ENCODE results near the gene SLC25A30. TPM values are rescaled to one million over a fixed set of nuclear protein-coding genes. Genes with fewer than 3 reads are reported as not detected.

SLC25A30 gene, protein sequence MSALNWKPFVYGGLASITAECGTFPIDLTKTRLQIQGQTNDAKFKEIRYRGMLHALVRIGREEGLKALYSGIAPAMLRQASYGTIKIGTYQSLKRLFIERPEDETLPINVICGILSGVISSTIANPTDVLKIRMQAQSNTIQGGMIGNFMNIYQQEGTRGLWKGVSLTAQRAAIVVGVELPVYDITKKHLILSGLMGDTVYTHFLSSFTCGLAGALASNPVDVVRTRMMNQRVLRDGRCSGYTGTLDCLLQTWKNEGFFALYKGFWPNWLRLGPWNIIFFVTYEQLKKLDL
- total RNA-seq (2014; rRNA removed; shearing (Covaris generic)): 8.2 and 8.7 TPM in 2 replicates

DNA sequence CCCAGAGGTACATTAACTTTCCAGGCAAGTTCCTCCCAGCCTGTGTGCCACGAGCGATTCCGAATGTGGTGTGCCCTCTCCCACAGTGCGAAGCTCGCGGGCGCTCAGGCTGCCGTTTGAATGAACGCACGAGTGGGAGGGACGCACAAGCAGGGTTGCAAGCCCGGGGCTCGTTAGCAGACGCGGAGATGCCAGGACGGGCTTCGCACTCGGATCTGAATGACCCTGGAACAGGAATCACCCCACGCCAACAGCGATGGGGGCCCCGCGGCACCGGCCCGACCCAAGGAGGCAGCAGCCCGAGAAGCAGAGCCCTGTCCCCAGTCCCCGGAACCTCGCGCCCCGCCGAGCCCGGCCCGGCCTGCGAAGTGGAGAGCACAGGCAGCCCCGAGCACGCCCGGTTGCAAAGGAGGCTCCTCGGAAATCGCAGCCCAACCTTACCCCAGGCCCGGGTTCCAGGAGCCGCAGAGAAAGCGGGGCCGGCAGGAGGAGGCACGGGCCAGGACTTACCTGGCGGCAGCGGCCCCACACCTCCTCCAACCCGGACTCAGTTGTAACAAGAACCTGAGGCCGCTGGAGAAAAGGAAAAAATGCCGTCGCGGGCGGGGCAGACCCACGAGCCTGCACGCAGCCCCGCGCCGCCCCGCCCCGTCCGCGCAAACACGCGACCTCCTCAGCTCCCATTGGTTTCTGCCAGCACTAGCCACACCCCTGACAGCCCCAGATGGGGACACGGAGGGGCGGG lies at the start of gene SLC25A30:
SLC25A30 (minus strand) TSS at position 584 of the 745 bp plus-strand sequence. CDS start 6,948 bp downstream, outside the sequence.
- no peaks in the 10 kb centered on the region for H3K4me1 ChIP-seq
- H3K27ac ChIP-seq: peak within 1 kb of the TSS; percentile 44
- no peaks in the 10 kb centered on the region for H3K27me3 ChIP-seq
- DNase-seq: peak; percentile 95
- H3K4me3 ChIP-seq: peak within 1 kb of the TSS; percentile 82
- H3K9me3 ChIP-seq (replicated peaks): no peaks in the 10 kb centered on the region
- no peaks in the 10 kb centered on the region for H3K36me3 ChIP-seq

DNA sequence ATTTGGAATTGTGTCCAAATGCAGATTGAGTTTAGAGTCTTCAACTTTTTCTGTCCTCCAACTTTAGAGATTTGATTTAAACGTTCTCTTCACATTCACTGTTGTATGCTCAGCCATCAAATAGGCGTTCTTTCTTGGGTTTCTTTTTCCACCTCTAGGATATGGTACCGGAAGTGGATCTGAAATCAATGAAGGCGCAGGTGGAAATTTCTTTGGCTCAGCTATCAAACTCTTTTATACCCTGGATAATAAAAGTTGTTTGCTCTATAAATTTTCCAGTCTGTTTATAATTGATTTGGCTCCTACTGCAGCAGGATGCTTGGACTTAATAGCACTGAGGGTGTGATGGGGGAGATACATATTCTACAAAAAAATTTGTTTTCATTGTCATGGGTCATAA lies 48.2 kb upstream of the SLC25A30 start:
- no peaks in the 10 kb centered on the region for H3K4me1 ChIP-seq
- no peak for DNase-seq
- H3K27ac ChIP-seq: no peak overlapping the region
- no peak overlapping the region for H3K4me3 ChIP-seq
- no peaks in the 10 kb centered on the region for H3K9me3 ChIP-seq (replicated peaks)
- no peaks in the 10 kb centered on the region for H3K36me3 ChIP-seq
- H3K27me3 ChIP-seq: no peaks in the 10 kb centered on the region

DNA sequence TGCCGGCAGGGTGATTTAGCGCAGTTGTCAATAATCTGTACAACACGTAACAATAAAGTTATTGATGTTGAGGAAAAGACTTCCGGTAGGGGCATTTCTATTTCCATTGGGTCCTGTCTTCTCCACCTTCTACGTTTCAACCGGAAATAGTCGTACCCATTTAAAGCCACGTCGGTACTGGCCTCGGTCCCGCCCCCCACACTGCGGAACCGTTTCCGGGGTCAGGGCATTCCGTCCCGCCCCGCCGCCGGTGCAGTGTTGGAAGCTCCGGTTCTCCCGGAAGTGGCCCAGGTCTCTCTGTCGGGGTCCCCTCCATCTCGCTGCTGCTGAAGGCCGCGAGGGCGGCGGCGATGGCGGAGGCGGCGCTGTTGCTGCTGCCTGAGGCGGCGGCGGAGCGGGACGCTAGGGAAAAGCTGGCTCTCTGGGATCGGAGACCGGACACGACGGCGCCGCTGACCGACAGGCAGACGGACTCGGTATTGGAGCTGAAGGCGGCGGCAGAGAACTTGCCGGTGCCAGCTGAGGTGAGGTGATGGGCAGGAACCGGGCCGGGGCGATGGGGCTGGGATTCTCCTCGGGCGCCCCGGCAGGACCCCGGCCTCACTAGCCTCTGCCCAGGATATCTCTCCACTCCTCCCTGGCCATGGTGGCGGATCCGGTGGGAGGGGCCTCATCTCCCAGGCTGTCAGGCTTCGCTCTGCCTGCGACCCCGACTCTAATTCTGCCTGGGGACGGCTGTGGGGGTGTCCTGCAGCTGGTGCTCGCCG lies 46.7 kb upstream of the SLC25A30 start, which contains the start of gene COG3:
COG3 (plus strand) TSS at position 253 of the 767 bp plus-strand sequence; CDS start at position 351, 98 bp downstream.
- peak; percentile 90 to 96 for DNase-seq
- peak within 1 kb of the TSS; percentile 59 for H3K27ac ChIP-seq
- no peaks in the 10 kb centered on the region for H3K36me3 ChIP-seq
- H3K27me3 ChIP-seq: no peaks in the 10 kb centered on the region
- H3K4me3 ChIP-seq: peak within 1 kb of the TSS; percentile 84
- no peaks in the 10 kb centered on the region for H3K9me3 ChIP-seq (replicated peaks)
- no peaks in the 10 kb centered on the region for H3K4me1 ChIP-seq

DNA sequence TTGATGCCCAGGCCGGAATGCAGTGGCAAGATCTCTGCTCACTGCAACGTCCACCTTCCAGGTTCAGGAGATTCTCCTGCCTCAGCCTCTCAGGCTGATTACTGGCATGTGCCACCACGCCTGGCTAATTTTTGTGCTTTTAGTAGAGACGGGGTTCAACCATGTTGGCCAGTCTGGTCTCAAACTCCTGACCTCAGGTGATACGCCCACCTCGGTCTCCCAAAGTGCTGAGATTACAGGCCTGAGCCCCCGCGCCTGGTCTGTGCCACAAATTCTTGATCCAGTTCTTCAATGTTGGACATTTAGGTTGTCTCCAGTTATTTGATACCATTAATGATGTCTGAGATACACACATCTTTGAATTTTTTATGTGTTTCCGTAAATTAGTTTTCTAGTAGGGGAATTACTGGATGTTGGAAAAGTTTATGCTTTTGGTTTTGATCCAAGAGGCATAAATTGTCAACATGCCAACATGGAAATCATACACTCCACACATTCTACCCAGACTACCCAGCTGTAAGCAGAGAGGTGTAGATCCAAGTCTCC lies 46.0 kb upstream of the SLC25A30 start:
- H3K36me3 ChIP-seq: no peaks in the 10 kb centered on the region
- H3K27me3 ChIP-seq: no peaks in the 10 kb centered on the region
- peak overlapping the region; percentile 0; the same call in 1 of the 2 replicates for H3K27ac ChIP-seq
- H3K4me1 ChIP-seq: no peaks in the 10 kb centered on the region
- H3K9me3 ChIP-seq (replicated peaks): no peaks in the 10 kb centered on the region
- no peak for DNase-seq
- H3K4me3 ChIP-seq: peak overlapping the region; percentile 84

DNA sequence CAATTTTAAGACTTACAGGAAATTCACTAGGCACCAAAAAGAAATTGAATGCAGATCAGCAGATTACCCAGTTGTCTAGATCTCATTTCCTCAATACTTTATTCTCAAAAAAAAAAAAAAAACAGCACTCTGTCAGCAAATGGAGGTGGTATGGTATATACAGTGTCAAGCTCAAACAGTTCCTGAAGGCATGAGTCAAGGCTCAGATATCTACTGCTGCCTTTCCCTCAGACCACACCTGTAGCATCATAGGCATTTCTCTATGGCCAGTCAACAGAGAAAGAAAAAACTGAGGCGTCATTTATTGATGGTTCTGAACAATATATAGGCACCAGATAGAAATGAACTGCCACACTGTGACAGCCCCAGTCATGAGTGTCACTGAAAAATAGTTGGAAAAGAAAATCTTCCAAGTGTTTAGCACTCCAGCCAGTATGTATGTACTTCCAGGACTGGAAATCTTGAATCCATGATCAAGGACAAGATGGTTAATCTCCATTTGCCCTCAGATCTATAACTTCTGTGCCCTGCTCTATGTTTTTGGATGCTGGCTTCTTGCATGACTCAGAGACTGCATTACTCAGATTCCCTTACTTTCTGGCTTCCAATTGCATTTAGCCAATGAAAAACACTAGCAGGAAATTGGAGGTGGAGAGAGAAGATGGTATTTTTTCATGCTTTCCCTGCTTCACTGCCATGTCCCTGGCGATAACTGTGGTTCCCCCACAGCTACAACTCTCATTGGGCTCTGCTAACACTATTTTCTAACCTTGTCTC lies 38.2 kb upstream of the SLC25A30 start:
- Histone ChIP-seq H3K27ac (no peak overlapping the region), H3K9me3 (replicated peaks) (peaks cover 2% of the 10 kb centered on the region; the same call in 1 of the 2 replicates), H3K36me3 (no peaks in the 10 kb centered on the region), H3K4me1 (no peaks in the 10 kb centered on the region), H3K4me3 (no peak overlapping the region), H3K27me3 (no peaks in the 10 kb centered on the region)
- no peak for DNase-seq

DNA sequence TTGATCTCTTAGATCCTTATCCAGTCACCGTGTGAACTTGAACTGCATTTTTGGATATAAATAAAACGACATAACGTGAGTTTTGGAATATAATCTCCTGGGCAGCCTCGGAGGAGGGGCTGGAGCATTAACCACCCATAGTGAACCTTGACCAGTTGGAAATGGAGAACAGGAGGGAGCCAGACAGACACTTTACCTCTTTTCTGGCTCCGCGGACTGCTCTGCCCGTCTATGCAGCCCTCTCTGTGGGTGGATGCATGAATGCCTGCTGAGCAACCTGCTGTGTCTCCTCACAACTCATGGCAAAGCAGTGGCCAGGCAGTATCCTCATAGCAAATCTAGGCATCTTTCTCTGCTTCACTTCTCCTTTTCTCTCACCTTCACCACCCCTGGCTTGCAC lies 36.0 kb upstream of the SLC25A30 start:
- Histone ChIP-seq H3K27me3 (no peaks in the 10 kb centered on the region), H3K27ac (no peak overlapping the region), H3K36me3 (no peaks in the 10 kb centered on the region), H3K4me1 (no peaks in the 10 kb centered on the region), H3K9me3 (replicated peaks) (peaks cover 2% of the 10 kb centered on the region; the same call in 1 of the 2 replicates), H3K4me3 (no peak overlapping the region)
- DNase-seq: no peak

DNA sequence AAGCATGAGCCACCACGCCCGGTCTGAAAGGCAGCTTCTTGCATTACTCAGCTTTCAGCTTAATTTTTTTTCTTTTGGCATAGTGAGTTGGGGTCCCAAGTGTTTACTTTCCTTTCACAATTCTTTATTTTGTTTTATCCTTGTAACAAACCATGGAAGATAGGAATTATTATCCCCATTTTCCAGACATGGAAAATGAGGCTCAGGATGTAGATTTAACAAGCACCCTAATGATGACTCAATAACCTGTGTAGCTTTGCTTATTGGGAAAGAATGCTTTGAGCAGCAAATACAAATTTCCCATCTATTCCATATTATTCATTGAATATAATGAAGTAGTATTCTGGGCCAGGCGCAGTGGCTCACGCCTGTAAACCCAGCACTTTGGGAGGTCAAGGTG lies 33.1 kb upstream of the SLC25A30 start:
- H3K4me3 ChIP-seq: no peak overlapping the region
- no peaks in the 10 kb centered on the region for H3K9me3 ChIP-seq (replicated peaks)
- no peaks in the 10 kb centered on the region for H3K27me3 ChIP-seq
- no peaks in the 10 kb centered on the region for H3K36me3 ChIP-seq
- no peak overlapping the region for H3K27ac ChIP-seq
- no peak for DNase-seq
- H3K4me1 ChIP-seq: no peaks in the 10 kb centered on the region

DNA sequence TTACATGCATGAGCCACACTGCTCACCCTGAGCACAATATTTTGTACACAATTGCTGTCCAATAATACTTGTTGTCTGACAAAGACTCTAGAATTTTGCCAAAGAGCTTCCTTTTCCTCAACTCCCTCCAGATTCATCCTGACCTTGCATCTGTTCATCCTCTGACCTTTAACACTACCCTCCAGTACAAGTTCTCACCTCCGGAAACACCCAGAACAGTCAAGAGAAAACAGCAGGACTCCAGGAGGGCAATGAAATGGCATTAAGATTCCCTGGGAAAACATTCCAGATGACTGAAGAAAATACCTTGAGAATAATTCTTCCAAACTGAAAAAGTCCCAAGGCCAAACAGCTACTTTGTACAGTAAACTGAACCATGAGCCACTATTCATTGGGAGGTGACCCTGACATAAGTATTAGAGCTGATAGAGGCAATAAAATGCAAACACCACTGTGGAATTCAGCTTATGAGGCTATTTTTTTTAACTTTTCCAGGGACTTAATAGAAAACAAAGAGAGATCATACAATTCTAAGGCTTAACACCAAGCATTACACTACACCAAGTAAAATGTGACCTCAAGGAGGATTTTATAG lies 30.9 kb upstream of the SLC25A30 start:
- Histone ChIP-seq H3K27me3 (no peaks in the 10 kb centered on the region), H3K9me3 (replicated peaks) (no peaks in the 10 kb centered on the region), H3K4me3 (no peak overlapping the region), H3K36me3 (no peaks in the 10 kb centered on the region), H3K4me1 (no peaks in the 10 kb centered on the region), H3K27ac (no peak overlapping the region)
- no peak for DNase-seq

DNA sequence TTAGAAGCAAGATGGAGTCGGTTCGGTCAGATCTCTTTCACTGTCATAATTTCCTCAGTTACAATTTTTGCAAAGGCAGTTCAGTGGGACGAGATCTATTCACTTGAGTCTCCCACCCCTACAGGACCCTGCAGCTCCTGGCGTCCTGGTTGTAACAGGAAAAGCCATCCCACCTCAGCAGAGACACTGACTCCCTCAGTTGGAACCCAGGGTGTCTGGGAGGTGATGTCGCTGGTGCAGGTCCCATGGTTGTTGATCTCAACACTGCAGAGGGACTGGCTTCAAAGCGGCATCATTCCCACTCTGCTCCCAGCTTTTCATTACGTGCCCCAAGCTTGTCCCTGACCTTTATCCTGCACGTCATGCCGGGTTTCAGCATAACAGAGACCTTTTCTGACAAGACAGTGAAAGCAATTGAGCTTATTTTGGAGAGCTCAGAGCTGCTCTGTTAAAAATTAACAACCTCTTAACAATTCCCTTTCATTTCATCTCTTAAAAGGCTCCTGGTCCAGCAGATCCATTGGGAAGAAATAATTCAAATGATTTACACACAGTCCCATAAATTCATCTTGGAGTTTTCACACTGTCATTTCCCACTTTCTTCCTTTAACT lies 29.0 kb upstream of the SLC25A30 start:
- no peak for DNase-seq
- no peaks in the 10 kb centered on the region for H3K27me3 ChIP-seq
- no peak overlapping the region for H3K27ac ChIP-seq
- no peaks in the 10 kb centered on the region for H3K36me3 ChIP-seq
- no peaks in the 10 kb centered on the region for H3K4me1 ChIP-seq
- no peak overlapping the region for H3K4me3 ChIP-seq
- H3K9me3 ChIP-seq (replicated peaks): no peaks in the 10 kb centered on the region

DNA sequence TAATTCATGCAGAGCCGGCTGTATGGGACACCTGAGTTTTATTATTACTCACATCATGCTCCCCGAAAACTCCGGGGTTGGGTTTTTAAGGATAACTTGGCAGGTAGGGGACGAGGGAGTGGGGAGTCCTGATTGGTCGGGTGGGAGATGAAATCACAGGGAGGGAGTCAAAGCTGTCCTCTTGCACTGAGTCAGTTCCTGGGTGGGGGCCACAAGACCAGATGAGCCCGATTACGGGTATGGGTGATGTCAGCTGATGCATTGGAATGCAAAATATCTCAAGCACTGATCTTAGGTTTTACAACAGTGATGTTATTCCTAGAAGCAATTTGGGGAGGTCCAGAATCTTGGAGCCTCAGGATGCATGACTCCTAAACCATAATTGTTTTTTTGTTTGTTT lies 28.0 kb upstream of the SLC25A30 start:
- no peak for DNase-seq
- no peaks in the 10 kb centered on the region for H3K36me3 ChIP-seq
- H3K27ac ChIP-seq: no peak overlapping the region
- H3K4me1 ChIP-seq: no peaks in the 10 kb centered on the region
- H3K27me3 ChIP-seq: no peaks in the 10 kb centered on the region
- no peaks in the 10 kb centered on the region for H3K9me3 ChIP-seq (replicated peaks)
- no peak overlapping the region for H3K4me3 ChIP-seq

DNA sequence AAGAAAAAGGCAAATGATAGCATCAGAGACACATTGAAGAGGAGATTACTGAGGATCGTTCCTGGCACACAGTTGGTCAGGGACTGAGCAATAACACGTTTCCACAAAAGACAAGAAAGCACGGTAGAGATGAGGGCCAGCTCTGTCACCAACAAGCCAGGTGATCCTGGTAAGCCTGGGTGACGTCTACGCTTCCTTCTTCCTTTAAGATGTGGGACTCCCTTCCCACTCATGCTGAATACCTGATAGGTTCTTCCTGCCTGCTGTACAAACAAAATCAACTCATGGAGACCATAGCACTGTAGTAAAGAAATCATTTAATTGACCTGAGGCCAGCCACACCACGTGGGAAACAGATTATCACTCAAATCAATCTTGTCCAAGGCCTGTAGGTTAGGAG lies 26.9 kb upstream of the SLC25A30 start:
- no peaks in the 10 kb centered on the region for H3K4me1 ChIP-seq
- no peak overlapping the region for H3K4me3 ChIP-seq
- no peaks in the 10 kb centered on the region for H3K27me3 ChIP-seq
- no peaks in the 10 kb centered on the region for H3K36me3 ChIP-seq
- H3K9me3 ChIP-seq (replicated peaks): no peaks in the 10 kb centered on the region
- no peak overlapping the region for H3K27ac ChIP-seq
- DNase-seq: no peak

DNA sequence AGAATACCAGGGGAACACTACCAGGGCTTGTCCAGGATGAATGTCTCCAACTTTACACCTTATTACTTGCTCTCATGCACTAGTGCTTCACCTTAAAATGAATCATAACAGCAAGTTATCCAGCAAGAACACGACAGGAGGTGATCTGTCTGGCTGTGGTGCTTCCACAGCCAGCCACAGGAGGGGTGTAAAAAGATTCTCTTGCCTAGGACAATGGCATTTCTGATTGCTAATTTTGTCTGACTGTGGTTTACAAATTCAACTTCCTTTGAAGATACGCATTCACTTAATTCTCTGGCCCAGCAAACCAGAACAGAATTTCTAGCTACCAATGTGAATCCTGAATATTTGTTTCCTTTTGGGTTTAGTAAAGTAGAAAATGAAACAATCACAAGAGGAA lies 23.5 kb upstream of the SLC25A30 start:
- DNase-seq: no peak
- H3K27ac ChIP-seq: no peak overlapping the region
- no peaks in the 10 kb centered on the region for H3K27me3 ChIP-seq
- H3K36me3 ChIP-seq: no peaks in the 10 kb centered on the region
- no peaks in the 10 kb centered on the region for H3K9me3 ChIP-seq (replicated peaks)
- no peaks in the 10 kb centered on the region for H3K4me1 ChIP-seq
- H3K4me3 ChIP-seq: no peak overlapping the region

DNA sequence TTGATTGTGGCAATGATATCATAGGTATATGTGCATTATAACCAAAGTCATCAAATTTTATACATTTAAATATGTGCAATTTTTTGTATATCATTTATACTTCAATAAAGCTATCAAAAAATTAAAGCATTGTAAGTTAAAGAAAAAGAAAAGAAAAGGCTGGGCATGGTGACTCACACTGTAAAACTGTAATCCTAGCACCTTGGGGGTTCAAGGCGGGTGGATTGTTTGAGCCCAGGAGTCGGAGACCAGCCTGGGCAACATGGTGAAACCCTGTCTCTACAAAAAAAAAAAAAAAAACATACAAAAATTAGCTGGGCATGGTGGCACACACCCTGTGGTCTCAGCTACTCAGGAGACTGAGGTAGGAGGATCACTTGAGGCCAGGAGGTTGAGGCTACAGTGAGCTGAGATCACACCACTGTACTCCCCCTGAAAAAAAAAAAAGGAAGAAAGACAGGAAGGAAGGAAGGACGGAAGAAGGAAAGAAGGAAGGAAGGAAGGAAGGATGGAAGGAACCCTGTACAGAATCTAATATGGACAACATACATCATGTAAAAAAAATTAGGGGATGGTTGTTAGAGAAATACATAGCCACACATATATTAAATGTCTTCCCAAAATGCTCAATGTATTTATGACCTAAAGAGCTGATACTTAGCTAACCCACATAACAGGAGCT lies 21.7 kb upstream of the SLC25A30 start:
- H3K4me3 ChIP-seq: no peak overlapping the region
- no peak for DNase-seq
- H3K27me3 ChIP-seq: no peaks in the 10 kb centered on the region
- H3K27ac ChIP-seq: no peak overlapping the region
- H3K9me3 ChIP-seq (replicated peaks): no peaks in the 10 kb centered on the region
- no peaks in the 10 kb centered on the region for H3K4me1 ChIP-seq
- H3K36me3 ChIP-seq: no peaks in the 10 kb centered on the region
